Stimulated activated naive B cell treated with anti-CD40 and anti-IgM and Interleukin-4, amounts not matched to agents 10 μg/mL and 1 μg/mL and 100 μg/mL, for 72 hours (primary cell): ENCODE measurements around the gene DNAL1.

Experiments used
- ATAC-seq, 2 donors: fragments of 150-1000 bp; cut with Tn5 transposase; replicated peaks; 2 replicates each; pipeline ENCODE4 v1.10.0; 2021; ENCODE audit warnings: moderate library complexity in 1 of 2
- DNase-seq: peaks from one replicate; pipeline ENCODE4 v3.0.0; 2021
- H3K27ac Mint-ChIP-seq: one replicate; pipeline ENCODE4 v1.8.0; 2022; ENCODE audit warnings: mild to moderate bottlenecking, mixed read lengths
- H3K27me3 Mint-ChIP-seq, 2 donors: one replicate each; pipeline ENCODE4 v1.8.0; 2022; ENCODE audit warnings: mixed read lengths in 2 of 2
- H3K36me3 Mint-ChIP-seq, 2 donors: one replicate each; pipeline ENCODE4 v1.8.0; 2022; ENCODE audit warnings: mixed read lengths in 2 of 2, mild to moderate bottlenecking in 1 of 2
- H3K4me1 Mint-ChIP-seq, 2 donors: one replicate each; pipeline ENCODE4 v1.8.0; 2022; ENCODE audit warnings: mixed read lengths in 2 of 2, mild to moderate bottlenecking in 1 of 2
- H3K4me3 Mint-ChIP-seq, 2 donors: one replicate each; pipeline ENCODE4 v1.8.0; 2022; ENCODE audit warnings: mild to moderate bottlenecking in 2 of 2, mixed read lengths in 2 of 2, moderate library complexity in 1 of 2
- H3K9me3 Mint-ChIP-seq, 2 donors: one replicate each; pipeline ENCODE4 v1.8.0; 2022; ENCODE audit warnings: mixed read lengths in 2 of 2, mild to moderate bottlenecking in 1 of 2

Gene DNAL1

GRCh38 chr14:73744874-73745529 is 100.2 kb downstream of the DNAL1 start:
- Mint-ChIP-seq H3K27me3 (no peaks in the 10 kb centered on the region), H3K4me3 (peak overlapping the region; percentile 35 to 63), H3K4me1 (peaks cover 78 to 99% of the 10 kb centered on the region in 2 donors), H3K27ac (peak overlapping the region; percentile 95), H3K9me3 (no peaks in the 10 kb centered on the region), H3K36me3 (peaks cover 15 to 28% of the 10 kb centered on the region in 2 donors)
- ATAC-seq = no peak
- no peak for DNase-seq

GRCh38 chr14:73745571-73746519 is 101.1 kb downstream of the DNAL1 start:
- Mint-ChIP-seq H3K4me1 (peaks cover 78 to 99% of the 10 kb centered on the region in 2 donors), H3K27me3 (no peaks in the 10 kb centered on the region), H3K36me3 (peaks cover 10 to 30% of the 10 kb centered on the region in 2 donors), H3K9me3 (no peaks in the 10 kb centered on the region), H3K4me3 (peak overlapping the region in 1 of 2 donors; percentile 65), H3K27ac (peak overlapping the region; percentile 56)
- no peak for ATAC-seq
- no peak for DNase-seq

- Mint-ChIP-seq H3K27ac (peak overlapping the region; percentile 89), H3K27me3 (no peaks in the 10 kb centered on the region), H3K4me1 (peaks cover 75 to 99% of the 10 kb centered on the region in 2 donors), H3K4me3 (peak overlapping the region; percentile 43 to 65), H3K9me3 (no peaks in the 10 kb centered on the region), H3K36me3 (peaks cover 10 to 34% of the 10 kb centered on the region in 2 donors)
- DNase-seq = no peak
- ATAC-seq = peak; percentile 10 to 14
Measured at GRCh38 chr14:73746520-73747378, 102.0 kb downstream of the DNAL1 start.

GRCh38 chr14:73747379-73748211 is 102.8 kb downstream of the DNAL1 start:
- no peak for DNase-seq
- Mint-ChIP-seq H3K4me3 (peak overlapping the region; percentile 43 to 65), H3K4me1 (peaks cover 75 to 99% of the 10 kb centered on the region in 2 donors), H3K36me3 (peaks cover 10 to 41% of the 10 kb centered on the region in 2 donors), H3K27me3 (no peaks in the 10 kb centered on the region), H3K9me3 (no peaks in the 10 kb centered on the region), H3K27ac (peak overlapping the region; percentile 89)
- ATAC-seq = peak in 1 of 2 donors; percentile 13

GRCh38 chr14:73748858-73749357 is 104.1 kb downstream of the DNAL1 start:
- no peak for DNase-seq
- H3K27me3 Mint-ChIP-seq = no peaks in the 10 kb centered on the region
- H3K36me3 Mint-ChIP-seq = peaks cover 12 to 34% of the 10 kb centered on the region in 2 donors
- no peak overlapping the region for H3K27ac Mint-ChIP-seq
- no peak for ATAC-seq
- H3K9me3 Mint-ChIP-seq = no peaks in the 10 kb centered on the region
- peaks cover 74 to 99% of the 10 kb centered on the region in 2 donors for H3K4me1 Mint-ChIP-seq
- H3K4me3 Mint-ChIP-seq = no peak overlapping the region

GRCh38 chr14:73749706-73750530 is 105.1 kb downstream of the DNAL1 start:
- Mint-ChIP-seq H3K4me1 (peaks cover 71 to 99% of the 10 kb centered on the region in 2 donors), H3K27ac (peak overlapping the region; percentile 90), H3K4me3 (no peak overlapping the region), H3K9me3 (no peaks in the 10 kb centered on the region), H3K36me3 (peaks cover 12 to 32% of the 10 kb centered on the region in 2 donors), H3K27me3 (no peaks in the 10 kb centered on the region)
- ATAC-seq (no peak), DNase-seq (no peak)

GRCh38 chr14:73750531-73750901 is 105.7 kb downstream of the DNAL1 start:
- DNase-seq (no peak), ATAC-seq (no peak)
- Mint-ChIP-seq H3K4me1 (peaks cover 72 to 99% of the 10 kb centered on the region in 2 donors), H3K36me3 (peaks cover 14 to 34% of the 10 kb centered on the region in 2 donors), H3K27ac (peak overlapping the region; percentile 90), H3K27me3 (no peaks in the 10 kb centered on the region), H3K4me3 (no peak overlapping the region), H3K9me3 (no peaks in the 10 kb centered on the region)

- Mint-ChIP-seq H3K9me3 (no peaks in the 10 kb centered on the region), H3K4me3 (peak overlapping the region; percentile 32 to 90), H3K4me1 (peaks cover 76 to 99% of the 10 kb centered on the region in 2 donors), H3K27me3 (no peaks in the 10 kb centered on the region), H3K36me3 (peaks cover 14 to 42% of the 10 kb centered on the region in 2 donors), H3K27ac (peak overlapping the region; percentile 90)
- DNase-seq (no peak), ATAC-seq (peak; percentile 28 to 33)
Measured at GRCh38 chr14:73751157-73751691, 106.4 kb downstream of the DNAL1 start.

- no peaks in the 10 kb centered on the region for H3K9me3 Mint-ChIP-seq
- H3K36me3 Mint-ChIP-seq = peaks cover 19 to 42% of the 10 kb centered on the region in 2 donors
- H3K27ac Mint-ChIP-seq = peak overlapping the region; percentile 90
- H3K27me3 Mint-ChIP-seq = no peaks in the 10 kb centered on the region
- DNase-seq = no peak
- H3K4me1 Mint-ChIP-seq = peaks cover 74 to 99% of the 10 kb centered on the region in 2 donors
- ATAC-seq = no peak
- H3K4me3 Mint-ChIP-seq = peak overlapping the region; percentile 64 to 90
Measured at GRCh38 chr14:73752297-73752992, 107.7 kb downstream of the DNAL1 start.
